H1 (cell line): ENCODE data around the gene NR2E1. TPM values are rescaled to one million over a fixed set of nuclear protein-coding genes. Genes with fewer than 3 reads are reported as not detected.

Experiments
- CBX8 ChIP-seq: fragments of 300-800, 300-1000 bp; sonication (generic); IDR thresholded peaks from 2 replicates; pipeline ENCODE4 v1.7.1; 2016; ENCODE audit warnings: low read depth, low read length, borderline replicate concordance
- CTBP2 ChIP-seq: IDR thresholded peaks from 2 replicates; pipeline ENCODE4 v1.7.0; 2011; ENCODE audit warnings: borderline replicate concordance, mild to moderate bottlenecking, moderate library complexity, mixed read lengths, low read length; ENCODE audit not compliant: insufficient read depth, insufficient read length
- POU5F1 ChIP-seq: IDR thresholded peaks from 2 replicates; pipeline ENCODE4 v1.6.1; 2011; ENCODE audit warnings: low read depth, mild to moderate bottlenecking, low read length, moderate library complexity
- RFX5 ChIP-seq: IDR thresholded peaks from 2 replicates; pipeline ENCODE4 v1.6.1; 2011; ENCODE audit warnings: low read depth, low read length, improper control_type of control experiment, borderline replicate concordance
- SUZ12 ChIP-seq: fragments of 200-600 bp; sonication (generic); IDR thresholded peaks from 2 replicates; pipeline ENCODE4 v1.6.1; 2012; ENCODE audit warnings: mild to moderate bottlenecking, inconsistent platforms, low read length, moderate library complexity, mixed read lengths
- TAF1 ChIP-seq: IDR thresholded peaks from 2 replicates; pipeline ENCODE4 v1.6.1; 2011; ENCODE audit warnings: mild to moderate bottlenecking, low read depth, low read length
- polyA plus RNA-seq, 7 experiments: library from polyadenylated mRNA; depleted of rRNA in 3 of 7; stranded (reverse) in 5 of 7; unstranded in 2 of 7; fragments of >200 nt in 5 of 7; fragments of 200-250 nt in 2 of 7; gene quantifications; 1 replicate in 5 of 7; 2 replicates in 1 of 7; 4 replicates in 1 of 7; pipeline versions ENCODE4 v1.2.1 to v1.2.3, GENCODE V29; 2011 to 2013; ENCODE audit warnings: missing spikeins in 2 of 7, mixed read lengths in 2 of 7
- total RNA-seq: library from RNA; stranded (reverse); fragmentation: NEBNext Ultra II Directional; extraction: Animal tissue kit (Norgen Biotek cat#: 25700); gene quantifications from 2 replicates; pipeline ENCODE4 v1.2.1, GENCODE V29; 2021
- TF ChIP-seq, protein P1 (sequence below): IDR thresholded peaks from 2 replicates; pipeline ENCODE4 v1.6.1; 2012; ENCODE audit warnings: inconsistent platforms

The NR2E1 gene
- total and polyA plus RNA-seq, 2 of the 8 experiments (the other 6 are each of a cell fraction or from before 2014, with no cell fraction given) = not detected

DNA sequence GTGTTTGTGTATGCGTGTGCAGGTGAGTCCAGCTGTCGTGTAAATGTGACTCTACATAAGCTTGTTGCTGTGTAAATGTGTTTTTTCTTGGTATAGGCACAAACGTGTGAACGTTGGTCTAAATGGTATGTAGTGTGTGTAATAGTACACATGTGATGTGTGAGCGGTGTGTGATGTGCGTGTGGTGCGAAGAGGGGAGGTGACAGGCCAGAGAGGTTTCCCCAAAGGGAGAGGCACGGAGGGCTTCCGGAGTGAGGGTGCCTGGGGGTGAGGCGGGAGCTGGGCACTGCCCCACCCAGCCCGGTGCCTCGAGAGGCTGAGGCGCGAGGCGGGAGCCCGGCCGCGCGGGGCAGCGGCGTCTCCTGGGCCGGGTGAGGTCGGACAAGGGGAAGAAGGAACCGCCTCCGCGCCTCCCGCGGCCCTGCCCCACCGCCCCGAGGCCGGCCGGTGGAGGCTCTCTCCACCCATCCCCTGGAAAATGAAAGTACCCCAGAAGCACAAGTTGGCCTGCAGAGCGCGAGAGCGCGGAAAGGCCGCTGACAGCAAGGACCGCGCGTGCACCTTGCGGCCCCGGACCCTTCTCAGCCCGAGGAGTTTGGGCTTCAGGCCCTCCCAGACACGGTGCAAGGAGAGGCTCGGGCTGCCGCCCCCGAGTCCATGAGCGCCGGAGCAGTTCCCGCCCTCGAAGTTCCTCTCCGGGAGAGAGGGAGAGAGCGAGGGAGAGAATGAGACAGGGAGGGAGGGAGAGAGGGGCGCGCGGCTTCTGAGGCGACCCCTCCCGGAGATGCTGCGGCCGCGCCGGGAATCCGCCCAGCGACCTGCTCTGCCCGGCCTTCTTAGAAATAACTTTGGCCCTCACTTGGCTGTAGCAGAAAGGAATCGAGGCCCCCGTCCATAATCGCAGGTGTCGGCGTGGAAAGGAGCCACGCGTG is 48.1 kb upstream of the NR2E1 start (continued):
- no peak for TF ChIP-seq RFX5
- TF ChIP-seq POU5F1 = no peak
- no peak for TF ChIP-seq TAF1
- TF ChIP-seq, protein P1, sequence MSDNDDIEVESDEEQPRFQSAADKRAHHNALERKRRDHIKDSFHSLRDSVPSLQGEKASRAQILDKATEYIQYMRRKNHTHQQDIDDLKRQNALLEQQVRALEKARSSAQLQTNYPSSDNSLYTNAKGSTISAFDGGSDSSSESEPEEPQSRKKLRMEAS = peak; percentile 51
- TF ChIP-seq CTBP2 = peak; percentile 100
- TF ChIP-seq SUZ12 = peak; percentile 99
- TF ChIP-seq CBX8 = peak; percentile 63; the same call in 1 of the 2 replicates
- TF ChIP-seq, all 59 proteins: peak for 13
